ENCODE measurements around the gene PKDREJ.

DNA sequence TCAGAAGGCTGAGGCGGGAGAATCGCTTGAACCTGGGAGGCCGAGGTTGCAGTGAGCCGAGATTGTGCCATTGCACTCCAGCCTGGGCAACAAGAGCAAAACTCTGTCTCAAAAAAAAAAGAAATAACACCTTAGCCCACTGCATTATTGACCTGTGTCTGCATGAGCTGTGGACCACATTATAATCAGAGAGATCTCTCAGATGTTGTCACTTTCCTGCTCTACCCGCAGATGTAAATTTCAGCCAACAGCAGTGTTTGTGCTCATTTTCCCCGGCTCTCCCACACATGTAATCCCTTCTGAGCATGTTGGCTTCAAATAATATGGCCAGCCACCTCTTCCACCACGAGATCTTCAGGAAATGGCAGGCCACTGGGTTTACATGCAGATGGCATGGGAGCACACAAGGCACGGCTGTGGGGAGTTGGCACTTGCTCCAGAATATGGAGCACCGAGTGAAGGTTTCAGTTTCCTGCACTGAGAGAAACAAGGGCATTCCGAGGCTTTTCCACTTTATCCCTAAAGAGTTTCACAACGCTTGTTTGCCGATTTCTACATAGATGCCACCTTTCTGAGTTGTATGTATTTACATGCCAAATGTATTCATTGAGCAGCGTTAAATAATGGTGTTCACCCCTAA, 32.8 kb downstream of the PKDREJ start:
- TF ChIP-seq, protein P1, sequence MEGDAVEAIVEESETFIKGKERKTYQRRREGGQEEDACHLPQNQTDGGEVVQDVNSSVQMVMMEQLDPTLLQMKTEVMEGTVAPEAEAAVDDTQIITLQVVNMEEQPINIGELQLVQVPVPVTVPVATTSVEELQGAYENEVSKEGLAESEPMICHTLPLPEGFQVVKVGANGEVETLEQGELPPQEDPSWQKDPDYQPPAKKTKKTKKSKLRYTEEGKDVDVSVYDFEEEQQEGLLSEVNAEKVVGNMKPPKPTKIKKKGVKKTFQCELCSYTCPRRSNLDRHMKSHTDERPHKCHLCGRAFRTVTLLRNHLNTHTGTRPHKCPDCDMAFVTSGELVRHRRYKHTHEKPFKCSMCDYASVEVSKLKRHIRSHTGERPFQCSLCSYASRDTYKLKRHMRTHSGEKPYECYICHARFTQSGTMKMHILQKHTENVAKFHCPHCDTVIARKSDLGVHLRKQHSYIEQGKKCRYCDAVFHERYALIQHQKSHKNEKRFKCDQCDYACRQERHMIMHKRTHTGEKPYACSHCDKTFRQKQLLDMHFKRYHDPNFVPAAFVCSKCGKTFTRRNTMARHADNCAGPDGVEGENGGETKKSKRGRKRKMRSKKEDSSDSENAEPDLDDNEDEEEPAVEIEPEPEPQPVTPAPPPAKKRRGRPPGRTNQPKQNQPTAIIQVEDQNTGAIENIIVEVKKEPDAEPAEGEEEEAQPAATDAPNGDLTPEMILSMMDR (IDR thresholded peaks at IDR 0.05; ENCODE audit: poor library complexity, severe bottlenecking) = no peak
- TF ChIP-seq, protein P2, sequence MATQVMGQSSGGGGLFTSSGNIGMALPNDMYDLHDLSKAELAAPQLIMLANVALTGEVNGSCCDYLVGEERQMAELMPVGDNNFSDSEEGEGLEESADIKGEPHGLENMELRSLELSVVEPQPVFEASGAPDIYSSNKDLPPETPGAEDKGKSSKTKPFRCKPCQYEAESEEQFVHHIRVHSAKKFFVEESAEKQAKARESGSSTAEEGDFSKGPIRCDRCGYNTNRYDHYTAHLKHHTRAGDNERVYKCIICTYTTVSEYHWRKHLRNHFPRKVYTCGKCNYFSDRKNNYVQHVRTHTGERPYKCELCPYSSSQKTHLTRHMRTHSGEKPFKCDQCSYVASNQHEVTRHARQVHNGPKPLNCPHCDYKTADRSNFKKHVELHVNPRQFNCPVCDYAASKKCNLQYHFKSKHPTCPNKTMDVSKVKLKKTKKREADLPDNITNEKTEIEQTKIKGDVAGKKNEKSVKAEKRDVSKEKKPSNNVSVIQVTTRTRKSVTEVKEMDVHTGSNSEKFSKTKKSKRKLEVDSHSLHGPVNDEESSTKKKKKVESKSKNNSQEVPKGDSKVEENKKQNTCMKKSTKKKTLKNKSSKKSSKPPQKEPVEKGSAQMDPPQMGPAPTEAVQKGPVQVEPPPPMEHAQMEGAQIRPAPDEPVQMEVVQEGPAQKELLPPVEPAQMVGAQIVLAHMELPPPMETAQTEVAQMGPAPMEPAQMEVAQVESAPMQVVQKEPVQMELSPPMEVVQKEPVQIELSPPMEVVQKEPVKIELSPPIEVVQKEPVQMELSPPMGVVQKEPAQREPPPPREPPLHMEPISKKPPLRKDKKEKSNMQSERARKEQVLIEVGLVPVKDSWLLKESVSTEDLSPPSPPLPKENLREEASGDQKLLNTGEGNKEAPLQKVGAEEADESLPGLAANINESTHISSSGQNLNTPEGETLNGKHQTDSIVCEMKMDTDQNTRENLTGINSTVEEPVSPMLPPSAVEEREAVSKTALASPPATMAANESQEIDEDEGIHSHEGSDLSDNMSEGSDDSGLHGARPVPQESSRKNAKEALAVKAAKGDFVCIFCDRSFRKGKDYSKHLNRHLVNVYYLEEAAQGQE (IDR thresholded peaks at IDR 0.05; ENCODE audit: borderline replicate concordance) = no peak
- TF ChIP-seq SMC3 (conservative IDR thresholded peaks at IDR 0.05; ENCODE audit: poor library complexity) = no peak
- no peak for TF ChIP-seq EP300 (conservative IDR thresholded peaks at IDR 0.05; ENCODE audit: poor library complexity, severe bottlenecking)
- no peak for TF ChIP-seq EZH2 (IDR thresholded peaks at IDR 0.05; ENCODE audit: borderline replicate concordance, insufficient read depth, low read length, poor library complexity, severe bottlenecking)
- TF ChIP-seq POLR2AphosphoS5 (IDR thresholded peaks at IDR 0.05) = no peak
- TF ChIP-seq RAD21 (conservative IDR thresholded peaks at IDR 0.05) = no peak
- TF ChIP-seq TAF1 (IDR thresholded peaks at IDR 0.05; ENCODE audit: low read depth) = no peak
- no peak for TF ChIP-seq MXI1 (conservative IDR thresholded peaks at IDR 0.05; ENCODE audit: poor library complexity, severe bottlenecking)
